ACC112 (cell line): ENCODE data around the gene POLR1D.

Experiments
- H2AFZ ChIP-seq: fragments of 200-600 bp; sonication (generic); one replicate; pipeline ENCODE4 v1.6.0; 2017; ENCODE audit warnings: antibody characterized with exemption, low read length; ENCODE audit not compliant: unreplicated experiment
- H3K27ac ChIP-seq: fragments of 200-600 bp; sonication (generic); 2 replicates; pipeline ENCODE4 v1.5.1; 2014; ENCODE audit warnings: low read depth, mild to moderate bottlenecking, antibody characterized with exemption, low read length, moderate library complexity
- H3K27me3 ChIP-seq: fragments of 200-600 bp; sonication (generic); 2 replicates; pipeline ENCODE4 v1.6.1; 2014; ENCODE audit warnings: mild to moderate bottlenecking, antibody characterized with exemption, low read length, moderate library complexity, mixed read lengths; ENCODE audit not compliant: insufficient read depth
- H3K36me3 ChIP-seq: fragments of 200-600 bp; sonication (generic); 2 replicates; pipeline ENCODE4 v1.6.1; 2016; ENCODE audit warnings: mild to moderate bottlenecking, antibody characterized with exemption, low read length, moderate library complexity, mixed read lengths; ENCODE audit not compliant: insufficient read depth
- H3K4me1 ChIP-seq: fragments of 200-600 bp; sonication (generic); one replicate; pipeline ENCODE4 v1.6.1; 2016; ENCODE audit warnings: low read length, mixed read lengths; ENCODE audit not compliant: insufficient read depth, unreplicated experiment, control insufficient read depth
- H3K4me3 ChIP-seq: fragments of 200-600 bp; sonication (generic); 2 replicates; pipeline ENCODE4 v1.5.1; 2014; ENCODE audit warnings: mild to moderate bottlenecking, low read depth, low read length
- H3K79me2 ChIP-seq: fragments of 200-600 bp; sonication (generic); one replicate; pipeline ENCODE4 v1.6.0; 2016; ENCODE audit warnings: low read length; ENCODE audit not compliant: control insufficient read depth, unreplicated experiment, insufficient read depth

The POLR1D gene

GRCh38 chr13:27595055-27595811, 26.5 kb upstream of the POLR1D start:
- peaks cover 12% of the 10 kb centered on the region for H3K79me2 ChIP-seq
- no peaks in the 10 kb centered on the region for H3K27me3 ChIP-seq
- no peak overlapping the region for H3K27ac ChIP-seq
- no peak overlapping the region for H3K4me3 ChIP-seq
- no peaks in the 10 kb centered on the region for H3K36me3 ChIP-seq
- H2AFZ ChIP-seq, result no peak overlapping the region
- H3K4me1 ChIP-seq, result peaks cover 15% of the 10 kb centered on the region

GRCh38 chr13:27599096-27599495, 22.6 kb upstream of the POLR1D start:
- H3K79me2 ChIP-seq, result peaks cover 21% of the 10 kb centered on the region
- no peak overlapping the region for H3K4me3 ChIP-seq
- no peak overlapping the region for H2AFZ ChIP-seq
- peak overlapping the region; percentile 73 for H3K27ac ChIP-seq
- no peaks in the 10 kb centered on the region for H3K27me3 ChIP-seq
- peaks cover 23% of the 10 kb centered on the region for H3K4me1 ChIP-seq
- H3K36me3 ChIP-seq, result no peaks in the 10 kb centered on the region

GRCh38 chr13:27599845-27600553, 21.7 kb upstream of the POLR1D start:
- Histone ChIP-seq H3K36me3 (no peaks in the 10 kb centered on the region), H3K4me3 (no peak overlapping the region; the same call in 1 of the 2 replicates), H3K4me1 (peaks cover 25% of the 10 kb centered on the region), H3K27ac (peak overlapping the region; percentile 73), H3K27me3 (no peaks in the 10 kb centered on the region), H3K79me2 (peaks cover 23% of the 10 kb centered on the region), H2AFZ (no peak overlapping the region)

- Histone ChIP-seq H3K79me2 (peaks cover 28% of the 10 kb centered on the region), H3K27me3 (no peaks in the 10 kb centered on the region), H3K36me3 (no peaks in the 10 kb centered on the region), H3K27ac (peak overlapping the region; percentile 73), H2AFZ (no peak overlapping the region), H3K4me3 (no peak overlapping the region), H3K4me1 (peaks cover 32% of the 10 kb centered on the region)
Measured at GRCh38 chr13:27600711-27601110, 21.0 kb upstream of the POLR1D start.

GRCh38 chr13:27601208-27601607, 20.5 kb upstream of the POLR1D start:
- peaks cover 32% of the 10 kb centered on the region for H3K79me2 ChIP-seq
- peaks cover 37% of the 10 kb centered on the region for H3K4me1 ChIP-seq

GRCh38 chr13:27601803-27602202, 19.9 kb upstream of the POLR1D start:
- Histone ChIP-seq H2AFZ (no peak overlapping the region), H3K27ac (no peak overlapping the region), H3K79me2 (peaks cover 31% of the 10 kb centered on the region), H3K36me3 (no peaks in the 10 kb centered on the region), H3K4me3 (no peak overlapping the region), H3K4me1 (peaks cover 43% of the 10 kb centered on the region), H3K27me3 (no peaks in the 10 kb centered on the region)

More at GRCh38 chr13:27601208-27601607, 20.5 kb upstream of the POLR1D start:
- Histone ChIP-seq H3K36me3 (no peaks in the 10 kb centered on the region), H2AFZ (no peak overlapping the region), H3K27me3 (no peaks in the 10 kb centered on the region), H3K27ac (no peak overlapping the region), H3K4me3 (no peak overlapping the region)

- H3K27me3 ChIP-seq, result no peaks in the 10 kb centered on the region
- peaks cover 29% of the 10 kb centered on the region for H3K79me2 ChIP-seq
- no peak overlapping the region for H2AFZ ChIP-seq
- H3K4me3 ChIP-seq, result peak overlapping the region; percentile 32; the same call in 1 of the 2 replicates
- no peaks in the 10 kb centered on the region for H3K36me3 ChIP-seq
- peaks cover 41% of the 10 kb centered on the region for H3K4me1 ChIP-seq
- peak overlapping the region; percentile 68 for H3K27ac ChIP-seq
Measured at GRCh38 chr13:27605099-27605498, 16.6 kb upstream of the POLR1D start.

GRCh38 chr13:27605610-27606200, 16.0 kb upstream of the POLR1D start:
- Histone ChIP-seq H3K4me1 (peaks cover 35% of the 10 kb centered on the region), H3K27ac (peak overlapping the region; percentile 68), H3K36me3 (no peaks in the 10 kb centered on the region), H3K4me3 (peak overlapping the region; percentile 32; the same call in 1 of the 2 replicates), H3K79me2 (peaks cover 30% of the 10 kb centered on the region), H3K27me3 (no peaks in the 10 kb centered on the region), H2AFZ (no peak overlapping the region)

GRCh38 chr13:27607125-27607524, 14.6 kb upstream of the POLR1D start:
- H3K36me3 ChIP-seq, result no peaks in the 10 kb centered on the region
- H3K4me3 ChIP-seq, result 0 out of 2 replicates have a peak overlapping the region, but pooled peaks have one; percentile 0
- H3K4me1 ChIP-seq, result peaks cover 32% of the 10 kb centered on the region
- H2AFZ ChIP-seq, result no peak overlapping the region
- no peaks in the 10 kb centered on the region for H3K27me3 ChIP-seq
- peak overlapping the region; percentile 68 for H3K27ac ChIP-seq
- H3K79me2 ChIP-seq, result peaks cover 35% of the 10 kb centered on the region

GRCh38 chr13:27613628-27614027, 8.1 kb upstream of the POLR1D start:
- peaks cover 1% of the 10 kb centered on the region for H3K4me1 ChIP-seq
- H3K36me3 ChIP-seq, result no peaks in the 10 kb centered on the region
- no peak overlapping the region for H3K4me3 ChIP-seq
- H3K27me3 ChIP-seq, result no peaks in the 10 kb centered on the region
- no peak overlapping the region for H2AFZ ChIP-seq
- H3K79me2 ChIP-seq, result peaks cover 58% of the 10 kb centered on the region
- no peak overlapping the region for H3K27ac ChIP-seq
